Body of pancreas (tissue), 4 donors: ENCODE data around the gene F8A3.
"Not testable (repeated sequence)": the region's sequence is repeated elsewhere in the genome, so short reads cannot be mapped to it uniquely, and the experiment has no call there.

Source experiments
- CTCF ChIP-seq, 7 experiments: fragments of 450-650 bp in 4 of 7; fragments of 200-600 bp in 3 of 7; sonication (generic) in 3 of 7; IDR thresholded peaks; one replicate each; pipeline ENCODE4 v1.5.1; 2016 to 2019; ENCODE audit warnings: antibody characterized with exemption in 7 of 7
- POLR2A ChIP-seq, 3 donors: fragments of 450-650 bp; IDR thresholded peaks; one replicate each; pipeline ENCODE4 v1.6.1; 2016; ENCODE audit warnings: antibody characterized with exemption in 3 of 3, mild to moderate bottlenecking in 2 of 3

DNA sequence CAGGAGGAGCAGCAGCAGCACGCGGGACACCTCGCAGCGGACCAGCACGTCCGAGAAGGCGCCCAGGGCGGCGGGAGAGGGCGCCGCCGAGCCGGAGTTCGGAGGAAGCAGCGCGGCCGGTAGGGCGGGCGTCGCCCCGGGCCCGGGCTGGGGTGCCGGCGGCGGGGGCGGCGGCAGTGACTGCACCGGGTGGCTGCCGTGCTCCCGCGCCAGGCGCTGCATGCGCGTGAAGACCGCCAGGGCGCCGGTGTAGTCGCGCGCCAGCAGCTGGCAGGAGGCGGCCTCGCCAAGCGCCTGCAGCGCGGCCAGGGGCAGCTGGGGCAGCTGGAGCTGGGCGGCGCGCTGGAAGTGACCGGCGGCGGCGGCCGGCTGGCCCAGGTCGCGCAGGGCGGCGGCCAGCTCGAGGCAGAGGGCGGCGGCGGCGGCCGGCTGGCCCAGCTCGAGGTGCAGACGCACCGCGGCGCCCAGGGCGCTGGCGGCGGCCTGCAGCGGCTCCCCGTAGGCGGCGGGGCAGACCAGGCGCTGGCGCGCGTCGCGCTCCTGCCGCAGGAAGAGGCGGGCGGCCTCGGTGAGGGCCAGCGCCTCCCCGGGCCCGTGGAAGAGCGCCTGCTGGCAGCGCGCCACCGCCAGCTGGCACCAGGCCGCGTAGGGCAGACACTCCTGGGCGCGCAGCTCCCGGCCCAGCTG is 516 bp downstream of the F8A3 start:
- TF ChIP-seq POLR2A, CTCF (IDR thresholded peaks at IDR 0.05): not testable (repeated sequence)
